ENCODE results near the gene SIRT7.
"Not testable (repeated sequence)": the region's sequence is repeated elsewhere in the genome, so short reads cannot be mapped to it uniquely, and the experiment has no call there.

Gene SIRT7

DNA sequence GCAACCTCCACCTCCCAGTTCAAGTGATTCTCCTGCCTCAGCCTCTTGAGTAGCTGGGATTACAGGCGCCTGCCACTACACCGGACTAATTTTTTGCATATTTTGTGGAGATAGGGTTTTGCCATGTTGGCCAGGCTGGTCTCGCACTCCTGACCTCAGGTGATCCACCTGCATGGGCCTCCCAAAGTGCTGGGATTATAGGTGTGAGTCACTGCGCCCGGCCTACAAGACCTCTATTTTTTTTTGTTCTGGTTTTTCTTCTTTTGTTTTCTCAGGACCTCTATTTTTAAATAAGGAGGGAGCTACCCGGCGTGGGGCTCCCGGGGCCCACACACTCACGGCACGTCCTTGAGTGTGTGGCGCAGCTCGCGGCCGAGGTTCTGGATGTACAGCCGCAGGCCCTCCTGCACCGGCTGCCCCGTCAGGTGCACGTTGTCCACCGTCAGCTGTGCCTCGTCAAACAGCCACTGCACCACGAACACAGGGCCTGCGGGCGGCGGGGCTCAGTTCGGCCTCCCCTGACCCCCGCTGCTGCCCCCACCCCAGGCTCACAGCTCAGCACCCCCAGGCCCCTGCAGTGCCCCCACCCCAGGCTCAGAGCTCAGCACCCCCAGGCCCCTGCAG lies 37.2 kb upstream of the SIRT7 start:
- DNase-seq (ENCODE audit: low spot score): no peak
- no peak for FAIRE-seq

DNA sequence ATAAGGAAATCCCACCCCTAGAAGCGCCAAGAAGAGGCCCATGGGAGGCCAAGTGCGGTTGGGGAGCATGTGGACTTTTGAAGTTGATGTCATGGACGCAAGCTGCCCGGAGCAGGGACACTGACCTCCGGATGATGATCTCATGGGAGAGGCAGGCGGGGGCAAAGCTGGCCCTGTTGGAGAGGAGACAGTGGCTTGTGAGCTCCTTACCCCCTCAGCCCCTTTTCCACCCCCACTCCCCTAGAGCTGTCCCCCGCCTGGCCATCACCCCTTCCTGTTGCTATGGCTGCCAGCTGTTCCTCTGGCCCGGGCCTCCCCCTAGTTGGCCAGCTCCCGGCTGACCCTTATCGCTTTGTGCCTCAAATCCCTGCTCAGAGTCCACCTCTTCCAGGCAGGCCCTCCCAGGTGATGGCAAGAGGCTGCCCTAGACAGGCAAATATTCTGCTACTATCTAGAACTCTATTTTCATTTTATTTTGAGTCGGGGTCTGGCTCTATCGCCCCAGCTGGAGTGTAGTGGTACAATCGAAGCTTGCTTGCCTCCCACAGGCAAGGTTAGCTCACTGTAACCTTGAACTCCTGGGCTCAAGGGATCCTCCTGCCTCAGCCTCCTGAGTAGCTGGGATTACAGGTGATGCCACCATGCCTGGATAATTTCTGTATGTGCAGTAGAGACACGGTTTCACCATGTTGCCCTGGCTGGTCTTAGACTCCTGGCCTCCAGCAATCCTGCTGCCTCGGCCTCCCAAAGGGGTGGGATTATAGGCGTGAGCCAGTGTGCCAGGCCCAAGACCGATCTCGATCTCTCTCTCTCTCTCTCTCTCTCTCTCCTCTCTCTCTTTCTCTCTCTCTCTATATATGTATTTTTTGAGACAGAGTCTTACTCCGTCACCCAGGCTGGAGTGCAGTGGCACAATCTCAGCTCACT lies 36.4 kb upstream of the SIRT7 start:
- no peak for FAIRE-seq
- no peak for DNase-seq (ENCODE audit: low spot score)

DNA sequence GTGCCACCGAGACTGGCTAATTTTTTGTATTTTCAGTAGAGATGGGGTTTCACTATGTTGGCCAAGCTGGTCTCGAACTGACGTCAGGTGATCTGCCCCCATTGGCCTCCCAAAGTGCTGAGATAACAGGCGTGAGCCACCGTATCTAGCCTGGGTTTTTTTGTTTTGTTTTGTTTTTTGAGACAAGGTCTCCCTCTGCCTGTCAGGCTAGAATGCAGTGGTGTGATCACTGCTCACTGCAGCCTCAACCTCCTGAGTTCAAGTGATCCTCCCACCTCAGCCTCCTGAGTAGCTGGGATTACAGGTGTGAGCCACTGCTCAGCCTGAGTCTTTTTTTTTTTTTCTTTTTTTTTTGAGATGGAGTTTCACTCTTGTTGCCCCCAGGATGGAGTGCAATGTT lies 35.5 kb upstream of the SIRT7 start:
- FAIRE-seq; DNase-seq (ENCODE audit: low spot score): not testable (repeated sequence)

DNA sequence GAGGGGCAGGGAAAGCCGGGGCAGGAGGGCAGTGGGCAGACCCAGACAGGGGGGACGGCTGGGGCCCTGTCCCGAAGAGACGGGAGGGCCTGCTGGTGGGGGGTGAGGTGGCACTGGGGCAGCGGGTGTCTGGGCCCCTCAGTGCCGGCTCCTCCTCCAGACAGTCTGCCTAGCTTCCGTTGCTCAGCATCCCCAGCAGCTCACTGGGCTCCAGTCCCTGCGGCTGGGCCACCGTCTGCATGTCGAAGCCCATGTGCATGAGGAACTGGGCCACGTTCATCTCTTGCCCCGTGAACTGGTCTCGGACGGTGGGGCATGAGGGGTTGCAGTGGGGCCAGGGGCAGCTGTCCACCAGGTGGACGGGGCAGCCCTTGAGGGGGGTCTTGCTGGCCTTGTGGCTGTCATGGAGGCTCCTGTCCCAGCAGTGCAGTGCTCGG lies 34.8 kb upstream of the SIRT7 start:
- DNase-seq (ENCODE audit: low spot score) (no peak), FAIRE-seq (no peak)

DNA sequence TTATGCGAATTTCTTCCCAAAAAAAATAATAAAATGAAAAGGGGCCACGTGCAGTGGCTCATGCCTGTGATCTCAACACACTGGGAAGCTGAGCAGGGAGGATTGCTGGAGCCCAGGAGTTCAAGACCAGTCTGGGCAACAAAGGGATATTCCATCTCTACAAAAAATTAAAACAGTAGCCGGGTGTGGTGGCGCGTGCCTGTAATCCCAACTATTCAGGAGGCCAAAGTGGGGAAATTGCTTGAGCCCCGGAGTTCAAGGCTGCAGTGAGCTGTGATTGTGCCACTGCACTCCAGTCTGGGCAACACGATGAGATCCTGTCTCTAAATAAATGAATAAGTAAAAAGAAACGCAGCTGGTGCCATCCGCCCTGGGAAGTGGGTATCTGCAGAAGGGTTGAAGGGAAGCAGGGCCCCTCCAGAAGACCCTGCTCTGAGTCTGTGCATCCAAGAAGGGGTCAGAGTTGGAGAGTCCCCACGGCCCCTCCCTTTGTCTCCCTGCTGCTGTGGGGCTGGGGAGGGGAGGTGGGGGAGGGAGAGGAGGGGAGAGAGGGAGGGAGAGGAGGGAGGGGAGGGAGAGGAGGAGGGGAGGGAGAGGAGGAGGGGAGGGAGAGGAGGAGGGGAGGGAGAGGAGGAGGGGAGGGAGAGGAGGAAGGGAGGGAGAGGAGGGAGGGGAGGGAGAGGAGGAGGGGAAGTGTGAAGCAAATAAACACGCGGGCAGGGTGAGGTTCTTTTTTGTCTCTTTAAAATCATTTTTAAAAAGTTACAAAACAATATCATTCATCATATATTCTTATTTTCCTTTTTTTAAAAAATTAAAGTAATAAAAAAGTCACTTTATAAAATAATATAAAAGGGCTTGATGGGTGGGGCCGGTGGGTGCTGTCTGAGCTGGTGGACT lies 34.1 kb upstream of the SIRT7 start:
- FAIRE-seq (no peak), DNase-seq (ENCODE audit: low spot score) (no peak)

DNA sequence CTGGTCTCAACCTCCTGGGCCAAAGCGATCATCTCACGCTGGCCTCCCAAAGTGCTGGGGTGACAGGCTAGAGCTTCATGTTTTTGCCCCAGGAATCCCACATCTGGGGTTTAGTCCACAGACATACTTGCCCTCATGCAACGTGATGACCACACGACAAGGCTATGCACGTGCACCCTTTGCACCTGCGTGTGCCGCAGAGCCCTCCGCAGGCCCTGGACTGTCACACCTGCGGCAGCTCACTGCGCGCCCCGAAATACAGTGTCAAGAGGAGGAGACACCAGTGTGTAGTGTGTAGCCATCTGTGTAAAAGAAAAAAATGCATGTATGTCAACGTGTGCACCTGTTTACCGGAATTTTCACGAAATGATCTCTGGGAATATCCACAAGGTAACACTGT lies 32.5 kb upstream of the SIRT7 start:
- no peak for FAIRE-seq
- no peak for DNase-seq (ENCODE audit: low spot score)

DNA sequence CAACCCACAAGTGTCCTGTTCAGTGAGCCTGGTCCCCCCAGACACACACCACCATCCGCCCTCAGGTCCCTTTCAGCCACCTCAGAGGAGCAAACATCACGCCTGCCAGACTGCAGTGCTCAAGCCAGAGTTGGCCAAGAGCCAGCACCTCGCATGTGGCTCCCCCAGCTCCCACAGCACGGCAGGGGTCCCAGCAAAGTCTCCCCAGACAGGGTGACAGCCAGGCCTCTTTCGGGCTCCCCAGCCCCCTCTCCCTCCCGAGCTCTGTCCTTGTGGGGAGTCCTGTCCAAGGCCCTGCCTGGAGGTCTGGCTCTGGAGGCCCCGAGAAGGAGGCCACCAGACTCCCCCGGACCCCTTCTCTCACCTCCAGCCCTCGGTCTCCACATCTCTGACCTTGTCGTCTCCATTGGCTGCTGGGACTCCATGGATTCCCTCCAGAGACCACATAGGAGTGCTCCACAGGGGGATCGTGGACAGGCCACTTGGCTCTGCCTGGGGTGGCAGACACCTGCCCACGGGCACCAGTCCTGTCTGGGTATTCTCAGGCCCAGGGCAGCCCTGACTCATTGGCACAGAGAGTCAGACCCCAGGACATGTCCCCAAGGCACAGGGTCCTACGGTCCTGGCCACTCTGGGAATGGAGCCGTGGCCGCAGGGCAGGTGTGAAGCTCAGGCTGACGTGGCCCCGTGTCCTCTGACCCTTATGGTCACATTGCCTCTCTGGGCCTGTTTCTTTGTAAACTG lies 30.8 kb upstream of the SIRT7 start:
- FAIRE-seq (no peak), DNase-seq (ENCODE audit: low spot score) (no peak)

DNA sequence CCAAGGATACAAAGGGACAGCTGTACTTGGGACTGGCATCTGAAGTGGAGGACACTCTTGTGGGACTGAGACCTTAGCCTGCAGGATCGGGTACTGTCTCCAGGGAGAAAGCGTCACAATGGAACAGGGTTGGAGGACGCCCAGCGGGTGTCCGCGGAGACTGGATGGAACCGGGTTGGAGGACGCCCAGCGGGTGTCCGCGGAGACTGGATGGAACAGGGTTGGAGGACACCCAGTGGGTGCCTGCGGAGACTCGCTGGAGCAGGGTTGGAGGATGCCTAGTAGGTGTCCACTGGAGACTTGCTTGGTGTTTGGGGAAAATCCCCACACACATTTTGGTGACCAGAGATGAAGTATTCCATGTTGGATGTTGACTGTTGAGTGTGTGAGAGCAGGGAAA lies 29.2 kb upstream of the SIRT7 start, which contains the start of gene MYADML2:
Gene MYADML2, minus strand, starts transcription at position 45 of the 400 bp plus-strand sequence. CDS start 5,492 bp downstream, outside the sequence.
- no peak for DNase-seq (ENCODE audit: low spot score)
- peak; percentile 74 for FAIRE-seq

DNA sequence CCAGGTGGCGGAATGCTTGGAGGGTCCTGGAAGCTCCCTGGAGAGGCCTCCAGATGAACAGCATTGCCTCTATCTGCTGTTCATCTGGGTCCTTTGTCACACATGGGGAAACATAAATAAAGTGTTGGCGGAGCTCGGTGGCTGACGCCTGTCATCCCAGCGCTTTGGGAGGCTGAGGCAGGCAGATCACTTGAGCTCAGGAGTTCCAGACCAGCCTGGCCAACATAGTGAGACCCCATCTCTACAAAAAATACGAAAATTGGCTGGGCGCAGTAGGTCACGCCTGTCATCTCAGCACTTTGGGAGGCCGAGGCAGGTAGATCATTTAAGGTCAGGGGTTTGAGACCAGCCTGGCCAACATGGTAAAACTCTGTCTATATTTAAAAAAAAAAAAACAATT lies 26.9 kb upstream of the SIRT7 start:
- DNase-seq (ENCODE audit: low spot score) (no peak), FAIRE-seq (no peak)

DNA sequence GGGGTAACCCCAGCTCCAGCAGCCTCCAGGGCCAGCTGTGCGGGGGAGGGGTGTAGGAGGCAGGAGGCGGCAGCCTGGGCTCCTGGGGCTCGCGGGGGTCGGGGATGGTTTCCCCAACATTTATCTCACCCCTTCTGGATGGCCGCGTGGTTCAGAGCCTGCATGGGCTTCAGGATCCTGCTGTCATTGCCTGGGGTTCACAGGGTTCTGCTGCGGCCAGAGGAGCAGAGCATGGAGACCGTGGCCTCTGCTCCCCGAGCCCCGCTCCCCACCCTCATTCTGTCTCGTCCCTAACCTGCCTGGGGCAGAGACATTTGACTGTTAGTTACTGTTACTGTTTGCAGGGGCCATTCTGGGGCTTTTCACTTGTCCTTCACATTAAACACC lies 24.2 kb upstream of the SIRT7 start:
- no peak for FAIRE-seq
- DNase-seq (ENCODE audit: low spot score): no peak

DNA sequence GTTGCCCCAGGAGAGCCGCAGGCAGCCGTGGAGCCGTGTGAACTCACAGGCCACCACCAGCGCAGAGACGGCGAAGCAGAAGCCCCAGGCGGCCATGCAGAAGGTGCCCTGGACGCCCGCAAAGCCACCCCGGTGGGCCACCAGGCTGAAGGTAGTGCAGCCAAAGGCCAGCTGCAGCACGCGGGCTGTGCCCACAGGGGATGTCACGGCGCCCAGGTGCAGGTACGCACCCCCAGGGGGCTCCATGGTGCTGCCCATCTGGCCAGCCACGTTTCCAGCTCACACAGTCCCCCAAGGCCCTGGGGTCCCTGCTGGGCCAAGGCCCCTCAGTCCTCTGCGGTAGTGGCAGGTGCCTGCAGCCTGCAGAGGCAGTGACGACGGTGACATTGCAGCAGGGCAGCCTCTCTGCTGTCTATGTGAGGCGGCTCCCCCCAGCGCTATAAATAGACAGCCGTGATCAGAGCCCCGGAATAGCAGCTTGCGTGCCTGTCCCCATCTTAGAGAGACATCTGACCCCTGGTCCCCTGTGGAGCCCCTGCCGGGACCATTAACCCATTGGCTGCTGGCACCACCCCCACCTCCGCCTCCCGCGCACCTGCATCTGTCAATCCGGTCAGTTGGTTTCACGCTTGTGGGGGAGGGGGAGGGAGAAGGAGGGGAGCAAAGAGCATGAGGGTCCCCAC lies 23.6 kb upstream of the SIRT7 start:
- FAIRE-seq: no peak
- no peak for DNase-seq (ENCODE audit: low spot score)

DNA sequence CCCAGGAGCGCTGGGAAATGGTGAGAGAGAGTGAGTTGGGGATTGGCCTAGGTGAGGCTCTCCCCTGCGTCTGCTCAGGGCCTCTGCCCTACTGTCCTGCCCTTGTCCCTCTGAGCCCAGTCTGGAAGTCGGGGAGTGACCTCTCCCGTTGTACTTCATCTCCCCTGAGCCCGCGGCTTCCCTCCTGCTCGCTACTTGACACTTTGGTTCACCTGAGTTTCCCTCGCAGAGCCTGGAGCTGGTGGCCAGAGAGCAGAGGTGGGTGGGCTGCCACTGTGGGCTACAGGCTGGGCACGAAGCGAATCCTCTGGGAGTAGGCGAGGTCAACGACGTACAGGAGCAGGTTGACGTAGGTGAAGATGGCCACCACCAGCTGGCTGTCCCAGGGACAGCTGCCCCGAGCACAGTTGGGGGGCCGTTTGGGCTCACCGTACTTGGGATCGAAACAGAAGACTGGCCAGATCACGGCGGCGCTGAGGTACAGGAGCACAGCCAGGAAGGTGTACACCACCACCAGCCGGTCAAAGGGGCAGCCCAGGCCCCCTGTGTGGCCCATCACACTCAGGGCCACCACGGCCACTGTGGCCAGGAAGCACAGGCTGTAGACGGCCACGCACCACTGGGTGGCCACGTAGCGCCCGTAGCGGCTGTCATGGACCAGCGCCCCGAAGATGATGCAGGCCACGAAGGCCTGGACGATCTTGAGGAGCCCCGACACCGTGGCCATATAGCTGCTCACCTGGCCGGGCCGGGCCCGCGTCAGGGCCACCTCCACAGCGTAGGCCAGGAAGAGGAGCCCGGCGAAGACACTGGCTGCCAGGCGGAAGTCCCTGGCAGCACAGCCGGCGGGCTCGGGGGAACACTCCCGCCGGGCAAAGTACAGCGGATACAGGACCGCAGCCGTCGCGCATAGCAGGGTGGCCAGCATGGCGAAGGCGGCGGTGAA lies 22.8 kb upstream of the SIRT7 start:
- peak; percentile 65 for FAIRE-seq
- DNase-seq (ENCODE audit: low spot score): no peak

DNA sequence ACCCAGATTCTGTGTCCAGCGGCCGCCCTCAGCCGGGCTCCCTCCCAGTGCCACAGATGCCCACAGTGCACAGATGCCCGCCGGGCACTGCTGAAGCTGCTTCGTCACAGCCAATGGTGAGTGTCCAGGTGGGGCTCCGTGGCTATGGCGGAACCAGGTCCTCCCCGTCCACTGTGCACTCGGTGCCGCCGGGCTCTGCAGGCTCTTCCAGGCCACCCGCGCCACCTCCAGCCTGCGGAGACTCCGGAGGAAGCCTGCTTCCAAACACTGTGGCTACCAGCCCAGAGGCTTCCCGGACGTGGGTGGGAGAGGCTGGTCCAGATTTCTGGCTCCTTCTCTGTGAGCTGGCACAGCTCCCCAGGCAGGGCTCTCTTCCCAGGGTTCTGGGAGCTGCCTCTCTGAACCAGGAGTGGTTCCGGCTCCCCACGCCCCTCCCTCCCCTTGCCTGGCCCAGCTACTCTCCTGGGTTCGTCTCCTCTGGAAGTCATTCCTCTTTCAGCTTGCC lies 22.0 kb upstream of the SIRT7 start:
- FAIRE-seq: no peak
- DNase-seq (ENCODE audit: low spot score): no peak

DNA sequence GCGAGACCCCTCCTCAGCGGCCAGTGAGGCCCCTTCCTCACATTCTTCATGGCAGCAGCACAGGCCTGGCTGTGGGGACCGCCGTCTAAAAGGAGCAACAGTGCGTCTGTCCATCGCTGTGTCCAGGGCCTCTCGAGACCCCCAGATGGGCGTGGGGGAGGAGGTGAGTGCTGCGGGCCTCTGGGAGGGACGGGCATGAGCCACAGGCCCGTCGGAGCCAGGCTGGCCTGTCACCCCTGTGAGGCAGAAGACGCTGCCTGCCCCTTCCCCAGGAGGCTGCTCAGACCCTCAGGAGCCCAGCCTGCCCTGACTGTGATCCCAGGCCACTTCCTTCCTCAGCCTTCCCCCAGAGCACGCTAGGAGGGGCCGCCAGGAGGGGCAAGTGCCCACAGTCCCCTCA lies 21.2 kb upstream of the SIRT7 start:
- FAIRE-seq (no peak), DNase-seq (ENCODE audit: low spot score) (no peak)

DNA sequence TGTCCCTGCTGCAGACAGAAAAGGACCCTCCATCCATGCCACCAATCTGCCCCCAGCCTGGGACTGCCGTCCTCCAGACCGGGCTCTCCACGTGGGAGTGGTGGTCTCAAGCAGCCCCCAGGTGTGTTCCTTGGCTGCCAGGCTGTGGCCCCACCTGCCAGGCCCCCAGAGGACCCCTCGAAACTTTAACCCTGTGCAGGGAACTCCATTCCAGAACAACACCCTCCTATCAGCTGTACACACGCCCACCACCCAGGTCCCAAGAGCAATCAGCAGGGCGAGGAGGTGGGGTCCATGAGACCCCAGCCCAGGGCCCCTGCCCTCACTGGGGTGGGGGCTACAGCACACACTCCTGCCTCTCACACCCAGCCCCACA lies 17.7 kb upstream of the SIRT7 start:
- FAIRE-seq (no peak), DNase-seq (ENCODE audit: low spot score) (no peak)

DNA sequence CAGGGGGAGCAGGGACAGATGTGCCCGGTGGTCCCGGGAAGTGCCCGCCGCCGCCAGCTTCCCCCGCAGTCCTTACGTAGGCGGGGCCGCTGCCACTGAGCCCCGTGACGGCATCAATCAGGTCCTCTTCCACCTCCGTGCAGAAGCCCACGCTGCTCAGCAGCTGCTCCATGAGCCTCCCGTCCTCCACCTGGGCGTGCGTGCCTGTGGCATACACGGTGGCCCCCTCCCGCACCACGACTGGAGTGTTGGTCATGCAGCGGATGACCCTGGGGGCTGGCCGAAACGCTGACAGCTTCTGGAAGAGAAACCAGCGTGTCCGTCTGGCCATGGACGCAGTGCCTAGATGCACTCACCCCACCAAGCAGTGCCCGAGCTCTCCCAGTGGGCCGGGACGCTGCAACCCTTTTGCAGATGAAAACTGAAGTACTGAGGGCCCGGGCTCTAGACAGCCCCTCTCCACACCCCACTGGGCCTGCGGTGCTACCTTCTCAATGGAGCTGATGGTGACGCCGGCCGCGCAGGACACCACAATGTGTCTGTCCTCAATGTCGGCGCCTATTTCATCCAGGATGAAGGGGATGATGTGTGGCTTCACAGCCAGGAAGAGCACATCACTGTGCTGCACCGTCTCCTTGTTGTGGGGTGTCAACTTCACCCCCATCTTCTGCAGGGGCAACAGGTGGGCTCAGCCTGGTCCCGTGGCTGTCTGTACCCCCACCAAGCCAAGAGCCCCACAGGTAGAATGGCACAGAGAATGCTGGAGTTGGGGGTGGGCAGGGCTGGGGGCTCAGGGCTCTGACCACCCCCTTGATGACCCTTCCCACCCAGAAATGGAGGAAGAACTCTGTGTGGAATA lies 17.1 kb upstream of the SIRT7 start:
- DNase-seq (ENCODE audit: low spot score) (no peak), FAIRE-seq (peak; percentile 61)

DNA sequence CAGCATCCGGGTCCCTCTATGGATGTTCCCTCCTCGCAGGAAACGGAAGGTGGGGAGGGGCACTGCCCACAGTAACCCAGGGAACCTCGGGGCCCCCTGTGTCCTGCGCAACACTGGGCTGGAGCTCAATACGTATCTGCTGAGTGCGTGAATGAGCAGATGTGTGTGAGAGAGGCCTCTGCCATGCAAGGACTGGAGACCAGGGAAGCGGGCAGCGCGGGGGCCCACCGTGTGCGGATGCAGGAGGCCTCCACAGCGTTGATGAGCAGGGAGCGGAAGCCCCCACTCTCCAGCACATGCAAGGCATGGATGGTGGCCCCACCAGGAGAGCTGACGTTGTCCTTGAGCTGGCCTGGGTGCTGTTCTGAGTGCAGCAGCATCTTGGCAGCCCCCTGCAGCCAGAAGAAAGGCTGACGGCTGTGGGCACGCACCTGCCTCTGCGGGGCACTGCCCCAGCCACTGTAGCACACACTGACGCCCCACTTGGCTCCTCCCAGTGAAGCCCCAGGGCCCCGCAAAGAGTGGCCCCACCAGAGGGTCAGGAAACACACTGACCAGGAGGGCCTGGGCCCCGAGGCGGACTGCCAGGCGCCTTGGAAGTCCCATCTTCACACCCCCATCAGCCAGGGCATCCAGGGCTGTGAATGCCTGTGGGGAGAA lies 16.3 kb upstream of the SIRT7 start:
- no peak for DNase-seq (ENCODE audit: low spot score)
- FAIRE-seq: no peak
